Measurements from ENCODE around the gene TCN2.

Gene TCN2

DNA sequence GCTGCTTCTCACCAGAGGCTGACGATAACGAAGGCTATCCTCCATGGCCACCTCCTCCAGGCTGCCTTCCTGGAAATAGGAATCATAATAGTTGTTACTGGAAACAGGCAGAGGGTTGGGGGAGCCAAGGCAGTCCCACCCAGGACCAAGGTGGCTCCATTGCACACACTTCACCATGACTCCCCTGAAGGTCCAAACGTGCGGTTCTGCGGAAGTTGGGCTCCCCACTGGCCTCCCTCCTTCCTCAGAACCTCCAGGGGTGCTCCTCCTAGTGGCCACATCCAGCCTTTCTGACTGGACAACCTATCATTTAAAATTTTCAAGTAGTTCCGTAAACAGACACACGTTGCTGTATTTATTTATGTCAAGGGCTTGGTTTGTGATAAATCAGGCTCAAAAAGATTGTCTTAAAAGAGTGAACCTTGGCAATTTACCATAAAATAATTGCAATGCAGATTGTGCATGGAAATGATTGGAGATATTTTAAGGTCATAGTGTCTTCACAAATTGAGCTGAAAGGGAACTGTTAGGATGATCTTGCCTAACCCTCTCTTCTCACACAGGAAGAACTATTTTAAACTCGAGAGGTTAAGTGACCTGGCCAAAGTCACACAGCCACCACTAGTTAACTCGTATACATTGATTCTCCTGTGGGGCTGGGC lies 1.4 kb upstream of the TCN2 start:
- Histone ChIP-seq H3K79me1 (replicated peaks; ENCODE audit: low read length, poor library complexity, severe bottlenecking) (peaks cover 1% of the 10 kb centered on the region), H3K23ac (ENCODE audit: low read length in 2 of 2) (no peak overlapping the region), H3K36me3 (ENCODE audit: control insufficient read depth in 1 of 2, insufficient read depth in 2 of 2, low read depth in 1 of 2, low read length in 2 of 2) (peaks cover 0 to 3% of the 10 kb centered on the region in 2 experiments), H2BK5ac (ENCODE audit: low read depth, low read length, poor library complexity, severe bottlenecking) (no peak overlapping the region), H3K4me3 (ENCODE audit: insufficient read depth in 1 of 2, low read depth in 1 of 2, low read length in 2 of 2) (peak overlapping the region in 1 of 2 experiments; percentile 70), H2BK15ac (ENCODE audit: low read depth, poor library complexity, severe bottlenecking) (no peak overlapping the region), H3K14ac (ENCODE audit: low read length in 2 of 2) (no peak overlapping the region), H3K27me3 (ENCODE audit: control insufficient read depth in 1 of 2, insufficient read depth in 1 of 2, low read length in 2 of 2) (no peaks in the 10 kb centered on the region), H3K4ac (ENCODE audit: low read depth in 1 of 2, low read length in 2 of 2) (no peak overlapping the region), H2BK120ac (ENCODE audit: low read depth, low read length) (peak overlapping the region; percentile 50), H2BK12ac (ENCODE audit: low read length in 2 of 2) (no peak overlapping the region), H4K91ac (ENCODE audit: low read length) (no peak overlapping the region), H3K4me1 (ENCODE audit: control insufficient read depth, insufficient read depth, low read depth, low read length) (peaks cover 28% of the 10 kb centered on the region), H3K9me3 (ENCODE audit: control insufficient read depth, low read length) (no peaks in the 10 kb centered on the region), H3K4me2 (ENCODE audit: low read length, poor library complexity, severe bottlenecking) (peak overlapping the region; percentile 42), H3K27ac (ENCODE audit: low read length, poor library complexity, severe bottlenecking) (no peak overlapping the region), H4K8ac (ENCODE audit: low read length) (peak overlapping the region; percentile 71), H3K9ac (ENCODE audit: low read length) (peak overlapping the region; percentile 81), H2AFZ (ENCODE audit: low read depth, low read length) (no peak overlapping the region), H3K18ac (ENCODE audit: low read depth in 1 of 2, low read length in 2 of 2) (no peak overlapping the region), H2AK5ac (ENCODE audit: low read length, severe bottlenecking) (no peak overlapping the region)
- peak; percentile 49 for DNase-seq
- 58% methylated on average over 9 of the region's 9 CpGs for WGBS

DNA sequence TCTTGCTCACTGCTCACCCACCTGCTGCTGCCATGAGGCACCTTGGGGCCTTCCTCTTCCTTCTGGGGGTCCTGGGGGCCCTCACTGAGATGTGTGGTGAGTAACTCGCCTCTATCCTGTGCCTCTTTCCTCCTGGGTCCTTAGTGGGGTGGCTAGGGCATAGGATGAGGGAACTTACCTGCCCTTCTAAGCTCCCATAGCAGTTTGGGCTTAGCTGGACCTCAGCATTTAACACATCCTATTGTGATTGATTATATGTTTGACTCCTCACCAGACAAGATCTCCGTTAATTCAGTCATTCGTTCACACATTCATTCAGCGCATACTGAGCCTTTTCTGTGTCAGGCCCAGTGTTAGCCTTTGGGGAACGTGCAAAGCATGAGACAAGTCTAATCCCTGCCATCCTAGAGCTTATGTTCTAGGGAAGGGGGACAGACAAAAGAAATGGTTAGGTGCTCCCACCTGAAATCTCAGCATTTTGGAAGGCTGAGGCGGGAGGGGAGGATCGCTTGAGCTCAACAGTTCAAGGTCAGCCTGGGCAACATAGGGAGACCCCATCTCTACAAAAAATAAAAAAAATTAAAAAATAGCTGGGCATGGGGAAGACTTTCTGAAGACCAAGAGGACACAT lies 441 bp downstream of the TCN2 start:
- 85% methylated on average over 4 of the region's 7 CpGs for WGBS
- Histone ChIP-seq H3K4me3 (ENCODE audit: insufficient read depth in 1 of 2, low read depth in 1 of 2, low read length in 2 of 2) (peak overlapping the region in 1 of 2 experiments; percentile 82), H2AFZ (ENCODE audit: low read depth, low read length) (no peak overlapping the region), H3K18ac (ENCODE audit: low read depth in 1 of 2, low read length in 2 of 2) (peak overlapping the region; percentile 95 to 97), H3K4me1 (ENCODE audit: control insufficient read depth, insufficient read depth, low read depth, low read length) (peaks cover 28% of the 10 kb centered on the region), H2AK5ac (ENCODE audit: low read length, severe bottlenecking) (peak overlapping the region; percentile 95), H2BK15ac (ENCODE audit: low read depth, poor library complexity, severe bottlenecking) (peak overlapping the region; percentile 55), H2BK12ac (ENCODE audit: low read length in 2 of 2) (peak overlapping the region; percentile 67 to 88), H3K36me3 (ENCODE audit: control insufficient read depth in 1 of 2, insufficient read depth in 2 of 2, low read depth in 1 of 2, low read length in 2 of 2) (peaks cover 0 to 6% of the 10 kb centered on the region in 2 experiments), H4K8ac (ENCODE audit: low read length) (peak overlapping the region; percentile 86), H2BK120ac (ENCODE audit: low read depth, low read length) (peak overlapping the region; percentile 50), H4K91ac (ENCODE audit: low read length) (peak overlapping the region; percentile 93), H3K79me1 (replicated peaks; ENCODE audit: low read length, poor library complexity, severe bottlenecking) (peaks cover 1% of the 10 kb centered on the region), H3K9me3 (ENCODE audit: control insufficient read depth, low read length) (no peaks in the 10 kb centered on the region), H3K9ac (ENCODE audit: low read length) (peak overlapping the region; percentile 85), H3K4me2 (ENCODE audit: low read length, poor library complexity, severe bottlenecking) (peak overlapping the region; percentile 93), H2BK5ac (ENCODE audit: low read depth, low read length, poor library complexity, severe bottlenecking) (peak overlapping the region; percentile 39), H3K23ac (ENCODE audit: low read length in 2 of 2) (no peak overlapping the region), H3K27me3 (ENCODE audit: control insufficient read depth in 1 of 2, insufficient read depth in 1 of 2, low read length in 2 of 2) (no peaks in the 10 kb centered on the region), H3K4ac (ENCODE audit: low read depth in 1 of 2, low read length in 2 of 2) (peak overlapping the region; percentile 20 to 42), H3K14ac (ENCODE audit: low read length in 2 of 2) (peak overlapping the region in 1 of 2 experiments; percentile 53), H3K27ac (ENCODE audit: low read length, poor library complexity, severe bottlenecking) (peak overlapping the region; percentile 98)
- no peak for DNase-seq

GRCh38 chr22:30607939-30608338 lies 965 bp downstream of the TCN2 start:
- no peak overlapping the region for H3K23ac ChIP-seq (ENCODE audit: low read length in 2 of 2)
- 100% methylated on average over 7 of the region's 7 CpGs for WGBS
- no peak overlapping the region for H2AFZ ChIP-seq (ENCODE audit: low read depth, low read length)
- peaks cover 0 to 6% of the 10 kb centered on the region in 2 experiments for H3K36me3 ChIP-seq (ENCODE audit: control insufficient read depth in 1 of 2, insufficient read depth in 2 of 2, low read depth in 1 of 2, low read length in 2 of 2)
- peak overlapping the region in 1 of 2 experiments; percentile 5 for H3K4ac ChIP-seq (ENCODE audit: low read depth in 1 of 2, low read length in 2 of 2)
- peak overlapping the region; percentile 67 to 87 for H2BK12ac ChIP-seq (ENCODE audit: low read length in 2 of 2)
- peak overlapping the region; percentile 31 for H4K8ac ChIP-seq (ENCODE audit: low read length)
- H3K4me1 ChIP-seq (ENCODE audit: control insufficient read depth, insufficient read depth, low read depth, low read length): peaks cover 28% of the 10 kb centered on the region
- peak overlapping the region; percentile 55 for H2BK15ac ChIP-seq (ENCODE audit: low read depth, poor library complexity, severe bottlenecking)
- DNase-seq: no peak
- peak overlapping the region; percentile 8 for H3K4me2 ChIP-seq (ENCODE audit: low read length, poor library complexity, severe bottlenecking)
- peaks cover 1% of the 10 kb centered on the region for H3K79me1 ChIP-seq (replicated peaks; ENCODE audit: low read length, poor library complexity, severe bottlenecking)
- H3K9ac ChIP-seq (ENCODE audit: low read length): no peak overlapping the region
- H3K27me3 ChIP-seq (ENCODE audit: control insufficient read depth in 1 of 2, insufficient read depth in 1 of 2, low read length in 2 of 2): no peaks in the 10 kb centered on the region
- H3K18ac ChIP-seq (ENCODE audit: low read depth in 1 of 2, low read length in 2 of 2): peak overlapping the region; percentile 52 to 73
- no peak overlapping the region for H3K4me3 ChIP-seq (ENCODE audit: insufficient read depth in 1 of 2, low read depth in 1 of 2, low read length in 2 of 2)
- no peaks in the 10 kb centered on the region for H3K9me3 ChIP-seq (ENCODE audit: control insufficient read depth, low read length)
- H3K14ac ChIP-seq (ENCODE audit: low read length in 2 of 2): peak overlapping the region in 1 of 2 experiments; percentile 45
- no peak overlapping the region for H2BK5ac ChIP-seq (ENCODE audit: low read depth, low read length, poor library complexity, severe bottlenecking)
- H3K27ac ChIP-seq (ENCODE audit: low read length, poor library complexity, severe bottlenecking): peak overlapping the region; percentile 31
- peak overlapping the region; percentile 79 for H2AK5ac ChIP-seq (ENCODE audit: low read length, severe bottlenecking)
- H2BK120ac ChIP-seq (ENCODE audit: low read depth, low read length): peak overlapping the region; percentile 50
- peak overlapping the region; percentile 72 for H4K91ac ChIP-seq (ENCODE audit: low read length)
